HG03066 (cell line): ENCODE results near the gene ADAMTS9.

Experiments
- ATAC-seq: cut with Tn5 transposase; IDR thresholded peaks from one replicate; pipeline ENCODE4 v1.9.1; 2021; ENCODE audit warnings: low read depth; ENCODE audit not compliant: unreplicated experiment

Gene ADAMTS9

GRCh38 chr3:64621726-64622395 is 65.9 kb downstream of the ADAMTS9 start:
- no peak for ATAC-seq

- ATAC-seq: no peak
Observed at GRCh38 chr3:64621275-64621674, 66.5 kb downstream of the ADAMTS9 start.

- no peak for ATAC-seq
Observed at GRCh38 chr3:64620020-64620419, 67.8 kb downstream of the ADAMTS9 start.

- no peak for ATAC-seq
Observed at GRCh38 chr3:64619216-64619615, 68.6 kb downstream of the ADAMTS9 start.

GRCh38 chr3:64617610-64618009 is 70.2 kb downstream of the ADAMTS9 start:
- no peak for ATAC-seq

GRCh38 chr3:64616953-64617352 is 70.8 kb downstream of the ADAMTS9 start:
- no peak for ATAC-seq

GRCh38 chr3:64612916-64613526 is 74.8 kb downstream of the ADAMTS9 start:
- no peak for ATAC-seq

- ATAC-seq: no peak
Observed at GRCh38 chr3:64612082-64612860, 75.5 kb downstream of the ADAMTS9 start.

- ATAC-seq: no peak
Observed at GRCh38 chr3:64608741-64609140, 79.1 kb downstream of the ADAMTS9 start.

- no peak for ATAC-seq
Observed at GRCh38 chr3:64607032-64607551, 80.7 kb downstream of the ADAMTS9 start.

GRCh38 chr3:64604313-64604712 is 83.5 kb downstream of the ADAMTS9 start:
- no peak for ATAC-seq

- no peak for ATAC-seq
Observed at GRCh38 chr3:64601824-64602223, 86.0 kb downstream of the ADAMTS9 start.

GRCh38 chr3:64600246-64600950 is 87.4 kb downstream of the ADAMTS9 start:
- no peak for ATAC-seq

GRCh38 chr3:64599651-64600050 is 88.1 kb downstream of the ADAMTS9 start:
- no peak for ATAC-seq

- ATAC-seq: no peak
Observed at GRCh38 chr3:64595253-64595694, 92.5 kb downstream of the ADAMTS9 start.

- no peak for ATAC-seq
Observed at GRCh38 chr3:64594134-64594533, 93.7 kb downstream of the ADAMTS9 start.

- ATAC-seq: no peak
Observed at GRCh38 chr3:64593350-64593749, 94.5 kb downstream of the ADAMTS9 start.

- no peak for ATAC-seq
Observed at GRCh38 chr3:64591615-64592014, 96.2 kb downstream of the ADAMTS9 start.

GRCh38 chr3:64588380-64588779 is 99.4 kb downstream of the ADAMTS9 start:
- no peak for ATAC-seq

- ATAC-seq: no peak
Observed at GRCh38 chr3:64586952-64587351, 100.8 kb downstream of the ADAMTS9 start.

GRCh38 chr3:64584179-64584578 is 103.6 kb downstream of the ADAMTS9 start:
- no peak for ATAC-seq
